ES-I3 (cell line): ENCODE data around the gene ECI1.
"Not testable (repeated sequence)": the region's sequence is repeated elsewhere in the genome, so short reads cannot be mapped to it uniquely, and the experiment has no call there.

Experiments used
- H3K36me3 ChIP-seq: 2 replicates; pipeline ENCODE4 v1.6.1; 2013; ENCODE audit warnings: mild to moderate bottlenecking, low read length, control low read depth, moderate library complexity; ENCODE audit not compliant: insufficient read depth
- H3K4me1 ChIP-seq: 2 replicates; pipeline ENCODE4 v1.6.1; 2013; ENCODE audit warnings: mild to moderate bottlenecking, control low read depth, low read length; ENCODE audit not compliant: insufficient read depth
- H3K9ac ChIP-seq: 2 replicates; pipeline ENCODE4 v1.6.1; 2013; ENCODE audit warnings: low read depth, mild to moderate bottlenecking, low read length, moderate library complexity
- H3K9me3 ChIP-seq: 2 replicates; pipeline ENCODE4 v1.6.1; 2013; ENCODE audit warnings: mild to moderate bottlenecking, low read length, moderate library complexity; ENCODE audit not compliant: control insufficient read depth, insufficient read depth

The ECI1 gene

GRCh38 chr16:2208772-2209171 lies 42.6 kb downstream of the ECI1 start:
- Histone ChIP-seq H3K4me1 (peaks cover 11% of the 10 kb centered on the region; the same call in 1 of the 2 replicates), H3K9me3 (no peaks in the 10 kb centered on the region), H3K36me3 (0 out of 2 replicates have a peak, but pooled peaks cover 2% of the 10 kb centered on the region), H3K9ac (no peak overlapping the region)

GRCh38 chr16:2208308-2208707 lies 43.1 kb downstream of the ECI1 start:
- Histone ChIP-seq H3K36me3 (0 out of 2 replicates have a peak, but pooled peaks cover 2% of the 10 kb centered on the region), H3K9me3 (no peaks in the 10 kb centered on the region), H3K4me1 (peaks cover 7% of the 10 kb centered on the region; the same call in 1 of the 2 replicates), H3K9ac (no peak overlapping the region)

GRCh38 chr16:2207872-2208271 lies 43.5 kb downstream of the ECI1 start:
- Histone ChIP-seq H3K9ac (no peak overlapping the region), H3K9me3 (no peaks in the 10 kb centered on the region), H3K36me3 (0 out of 2 replicates have a peak, but pooled peaks cover 2% of the 10 kb centered on the region), H3K4me1 (peaks cover 7% of the 10 kb centered on the region; the same call in 1 of the 2 replicates)

GRCh38 chr16:2206780-2207433 lies 44.5 kb downstream of the ECI1 start:
- Histone ChIP-seq H3K36me3 (no peaks in the 10 kb centered on the region), H3K9ac (no peak overlapping the region), H3K9me3 (no peaks in the 10 kb centered on the region), H3K4me1 (peaks cover 7% of the 10 kb centered on the region; the same call in 1 of the 2 replicates)

GRCh38 chr16:2206420-2206779 lies 45.0 kb downstream of the ECI1 start:
- Histone ChIP-seq H3K4me1 (peaks cover 7% of the 10 kb centered on the region; the same call in 1 of the 2 replicates), H3K36me3 (no peaks in the 10 kb centered on the region), H3K9ac (peak overlapping the region; percentile 95), H3K9me3 (no peaks in the 10 kb centered on the region)

- Histone ChIP-seq H3K9ac (peak overlapping the region; percentile 95), H3K4me1 (peaks cover 7% of the 10 kb centered on the region; the same call in 1 of the 2 replicates), H3K9me3 (no peaks in the 10 kb centered on the region), H3K36me3 (no peaks in the 10 kb centered on the region)
Observed at GRCh38 chr16:2205967-2206313, 45.4 kb downstream of the ECI1 start.

GRCh38 chr16:2205104-2205966 lies 46.1 kb downstream of the ECI1 start, which contains the start of gene MLST8:
TSS of gene MLST8 (plus strand) at chr16:2205454. CDS start at chr16:2206086, 632 bp downstream.
- no peaks in the 10 kb centered on the region for H3K9me3 ChIP-seq
- H3K4me1 ChIP-seq, result peaks cover 1% of the 10 kb centered on the region; the same call in 1 of the 2 replicates
- no peaks in the 10 kb centered on the region for H3K36me3 ChIP-seq
- peak within 1 kb of the TSS; percentile 95 for H3K9ac ChIP-seq

- peak overlapping the region; percentile 95 for H3K9ac ChIP-seq
- H3K4me1 ChIP-seq, result no peaks in the 10 kb centered on the region
- H3K9me3 ChIP-seq, result no peaks in the 10 kb centered on the region
- no peaks in the 10 kb centered on the region for H3K36me3 ChIP-seq
Observed at GRCh38 chr16:2204416-2205103, 46.8 kb downstream of the ECI1 start.

GRCh38 chr16:2203119-2203688 lies 48.2 kb downstream of the ECI1 start:
- not testable (repeated sequence) for H3K9me3 ChIP-seq, H3K36me3 ChIP-seq, H3K9ac ChIP-seq, H3K4me1 ChIP-seq

GRCh38 chr16:2200313-2200712 lies 51.1 kb downstream of the ECI1 start:
- no peaks in the 10 kb centered on the region for H3K4me1 ChIP-seq
- no peaks in the 10 kb centered on the region for H3K9me3 ChIP-seq
- no peak overlapping the region for H3K9ac ChIP-seq
- H3K36me3 ChIP-seq, result no peaks in the 10 kb centered on the region

- no peak overlapping the region for H3K9ac ChIP-seq
- no peaks in the 10 kb centered on the region for H3K4me1 ChIP-seq
- H3K36me3 ChIP-seq, result no peaks in the 10 kb centered on the region
- H3K9me3 ChIP-seq, result no peaks in the 10 kb centered on the region
Observed at GRCh38 chr16:2199621-2200139, 51.7 kb downstream of the ECI1 start.

GRCh38 chr16:2199095-2199494 lies 52.3 kb downstream of the ECI1 start:
- H3K9me3 ChIP-seq, result no peaks in the 10 kb centered on the region
- no peaks in the 10 kb centered on the region for H3K4me1 ChIP-seq
- no peaks in the 10 kb centered on the region for H3K36me3 ChIP-seq
- no peak overlapping the region for H3K9ac ChIP-seq

- H3K36me3 ChIP-seq, result no peaks in the 10 kb centered on the region
- no peak overlapping the region for H3K9ac ChIP-seq
- H3K9me3 ChIP-seq, result no peaks in the 10 kb centered on the region
- H3K4me1 ChIP-seq, result no peaks in the 10 kb centered on the region
Observed at GRCh38 chr16:2198283-2198682, 53.1 kb downstream of the ECI1 start.

- Histone ChIP-seq H3K9ac (no peak overlapping the region), H3K4me1 (no peaks in the 10 kb centered on the region), H3K36me3 (no peaks in the 10 kb centered on the region), H3K9me3 (no peaks in the 10 kb centered on the region)
Observed at GRCh38 chr16:2197765-2198164, 53.6 kb downstream of the ECI1 start.
